HepG2 (cell line): ENCODE measurements around the gene C16orf87. TPM values are rescaled to one million over a fixed set of nuclear protein-coding genes. Genes with fewer than 3 reads are reported as not detected.
A peak's percentile ranks its signal among the peaks of the same experiment; 100 is the strongest.

Source experiments
- GLI4 ChIP-seq: sonication (generic); formaldehyde crosslinking; IDR thresholded peaks from 2 replicates; pipeline ENCODE4 v1.5.1; 2020; ENCODE audit warnings: missing genetic modification reagents, mild to moderate bottlenecking, moderate library complexity, borderline replicate concordance
- HDAC2 ChIP-seq: sonication (generic); formaldehyde crosslinking; IDR thresholded peaks from 2 replicates; pipeline ENCODE4 v1.4.0; 2020; ENCODE audit warnings: missing genetic modification reagents
- MIER3 ChIP-seq: IDR thresholded peaks from 2 replicates; pipeline ENCODE4 v1.6.1; 2016; ENCODE audit warnings: missing compliant biosample characterization, borderline replicate concordance
- NR2C2 ChIP-seq: sonication (generic); formaldehyde crosslinking; IDR thresholded peaks from 2 replicates; pipeline ENCODE4 v1.4.0; 2020; ENCODE audit warnings: missing genetic modification reagents, mild to moderate bottlenecking, moderate library complexity, borderline replicate concordance
- SOX6 ChIP-seq, 2 experiments: fragments of 450-650 bp in 1 of 2; sonication (generic) in 1 of 2; formaldehyde crosslinking in 1 of 2; IDR thresholded peaks; 2 replicates each; pipeline versions ENCODE4 v1.4.0 to v1.6.1; 2017 to 2020; ENCODE audit warnings: antibody characterized with exemption in 1 of 2, mild to moderate bottlenecking in 1 of 2, missing genetic modification reagents in 1 of 2
- YEATS2 ChIP-seq: sonication (generic); formaldehyde crosslinking; IDR thresholded peaks from 2 replicates; pipeline ENCODE4 v1.4.0; 2020; ENCODE audit warnings: missing genetic modification reagents, borderline replicate concordance
- ZNF17 ChIP-seq: sonication (generic); formaldehyde crosslinking; IDR thresholded peaks from 2 replicates; pipeline ENCODE4 v1.5.0; 2020; ENCODE audit warnings: mild to moderate bottlenecking, missing genetic modification reagents
- ZNF441 ChIP-seq: sonication (generic); formaldehyde crosslinking; IDR thresholded peaks from 2 replicates; pipeline ENCODE4 v1.7.0; 2021; ENCODE audit warnings: missing genetic modification reagents, borderline replicate concordance
- ZNF75D ChIP-seq: sonication (generic); formaldehyde crosslinking; IDR thresholded peaks from 2 replicates; pipeline ENCODE4 v1.8.1; 2023; ENCODE audit warnings: missing genetic modification reagents, mild to moderate bottlenecking, borderline replicate concordance
- polyA plus RNA-seq, 8 experiments: library from polyadenylated mRNA; depleted of rRNA in 3 of 8; stranded (reverse) in 7 of 8; unstranded in 1 of 8; fragments of >200 nt; fragmentation: Illumina TruSeq in 4 of 8; extraction: Trizol in 4 of 8; gene quantifications; 2 replicates each; pipeline versions ENCODE4 v1.2.1 to v1.2.3, GENCODE V29; 2011 to 2016; ENCODE audit warnings: low read depth in 4 of 8, missing spikeins in 1 of 8, mixed read lengths in 1 of 8; ENCODE audit not compliant: insufficient read depth in 1 of 8
- total RNA-seq, 5 experiments: library from RNA; depleted of rRNA; stranded (reverse); fragments of >200 nt; fragmentation: Illumina TruSeq; extraction: Trizol; gene quantifications; 2 replicates each; pipeline ENCODE4 v1.2.3, GENCODE V29; 2016; ENCODE audit warnings: low read depth in 1 of 5
- TF ChIP-seq, protein P1 (sequence below): sonication (generic); formaldehyde crosslinking; IDR thresholded peaks from 2 replicates; pipeline ENCODE4 v1.4.0; 2020; ENCODE audit warnings: missing genetic modification reagents
- TF ChIP-seq, protein P2 (sequence below): fragments of 450-650 bp; IDR thresholded peaks from 2 replicates; pipeline ENCODE4 v1.6.1; 2017
- TF ChIP-seq, protein P3 (sequence below): sonication (generic); formaldehyde crosslinking; IDR thresholded peaks from 2 replicates; pipeline ENCODE4 v1.5.1; 2020; ENCODE audit warnings: mild to moderate bottlenecking, missing genetic modification reagents, moderate library complexity
- TF ChIP-seq, protein P4 (sequence below): IDR thresholded peaks from 2 replicates; pipeline ENCODE4 v1.6.1; 2016; ENCODE audit warnings: low read depth, control low read depth

Gene C16orf87
- total and polyA plus RNA-seq, 2 of the 13 experiments (the other 11 are each of a cell fraction or from before 2014, with no cell fraction given): 8.6 to 19.5 TPM

DNA sequence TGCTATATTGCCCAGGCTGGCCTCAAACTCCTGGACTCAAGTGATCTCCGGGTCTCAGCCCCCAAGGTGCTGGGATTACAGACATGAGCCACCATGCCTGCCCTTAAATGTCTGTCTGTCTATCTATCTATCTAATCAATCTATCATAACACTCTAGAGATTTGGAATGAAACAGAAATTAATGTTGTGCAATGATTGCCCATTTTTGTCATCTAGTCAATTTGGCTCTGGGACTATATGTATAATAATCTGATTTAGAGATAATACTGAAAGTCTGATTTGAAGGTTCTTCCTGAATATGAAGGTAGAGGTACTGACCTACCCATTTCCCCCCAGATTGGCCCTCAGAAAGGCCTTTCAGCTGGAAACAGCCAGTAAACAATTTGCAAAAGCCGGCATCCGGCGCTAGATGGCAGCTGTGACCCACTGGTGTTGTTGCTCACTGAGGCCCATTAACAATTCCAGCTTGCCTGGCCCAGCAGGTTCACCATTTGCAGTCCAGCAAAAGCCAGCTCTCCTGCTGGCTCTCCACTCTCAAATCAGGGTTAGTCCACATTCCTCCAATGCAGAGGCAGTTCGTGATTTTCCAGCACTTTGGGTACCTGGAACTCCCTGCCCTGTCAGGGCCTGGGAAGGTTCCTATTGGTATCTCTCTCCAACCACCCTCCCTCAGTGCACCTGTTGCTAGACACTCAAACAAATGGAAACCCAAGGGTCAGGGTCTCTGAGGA, 22.9 kb upstream of the C16orf87 start (continued):
- TF ChIP-seq, protein P1, sequence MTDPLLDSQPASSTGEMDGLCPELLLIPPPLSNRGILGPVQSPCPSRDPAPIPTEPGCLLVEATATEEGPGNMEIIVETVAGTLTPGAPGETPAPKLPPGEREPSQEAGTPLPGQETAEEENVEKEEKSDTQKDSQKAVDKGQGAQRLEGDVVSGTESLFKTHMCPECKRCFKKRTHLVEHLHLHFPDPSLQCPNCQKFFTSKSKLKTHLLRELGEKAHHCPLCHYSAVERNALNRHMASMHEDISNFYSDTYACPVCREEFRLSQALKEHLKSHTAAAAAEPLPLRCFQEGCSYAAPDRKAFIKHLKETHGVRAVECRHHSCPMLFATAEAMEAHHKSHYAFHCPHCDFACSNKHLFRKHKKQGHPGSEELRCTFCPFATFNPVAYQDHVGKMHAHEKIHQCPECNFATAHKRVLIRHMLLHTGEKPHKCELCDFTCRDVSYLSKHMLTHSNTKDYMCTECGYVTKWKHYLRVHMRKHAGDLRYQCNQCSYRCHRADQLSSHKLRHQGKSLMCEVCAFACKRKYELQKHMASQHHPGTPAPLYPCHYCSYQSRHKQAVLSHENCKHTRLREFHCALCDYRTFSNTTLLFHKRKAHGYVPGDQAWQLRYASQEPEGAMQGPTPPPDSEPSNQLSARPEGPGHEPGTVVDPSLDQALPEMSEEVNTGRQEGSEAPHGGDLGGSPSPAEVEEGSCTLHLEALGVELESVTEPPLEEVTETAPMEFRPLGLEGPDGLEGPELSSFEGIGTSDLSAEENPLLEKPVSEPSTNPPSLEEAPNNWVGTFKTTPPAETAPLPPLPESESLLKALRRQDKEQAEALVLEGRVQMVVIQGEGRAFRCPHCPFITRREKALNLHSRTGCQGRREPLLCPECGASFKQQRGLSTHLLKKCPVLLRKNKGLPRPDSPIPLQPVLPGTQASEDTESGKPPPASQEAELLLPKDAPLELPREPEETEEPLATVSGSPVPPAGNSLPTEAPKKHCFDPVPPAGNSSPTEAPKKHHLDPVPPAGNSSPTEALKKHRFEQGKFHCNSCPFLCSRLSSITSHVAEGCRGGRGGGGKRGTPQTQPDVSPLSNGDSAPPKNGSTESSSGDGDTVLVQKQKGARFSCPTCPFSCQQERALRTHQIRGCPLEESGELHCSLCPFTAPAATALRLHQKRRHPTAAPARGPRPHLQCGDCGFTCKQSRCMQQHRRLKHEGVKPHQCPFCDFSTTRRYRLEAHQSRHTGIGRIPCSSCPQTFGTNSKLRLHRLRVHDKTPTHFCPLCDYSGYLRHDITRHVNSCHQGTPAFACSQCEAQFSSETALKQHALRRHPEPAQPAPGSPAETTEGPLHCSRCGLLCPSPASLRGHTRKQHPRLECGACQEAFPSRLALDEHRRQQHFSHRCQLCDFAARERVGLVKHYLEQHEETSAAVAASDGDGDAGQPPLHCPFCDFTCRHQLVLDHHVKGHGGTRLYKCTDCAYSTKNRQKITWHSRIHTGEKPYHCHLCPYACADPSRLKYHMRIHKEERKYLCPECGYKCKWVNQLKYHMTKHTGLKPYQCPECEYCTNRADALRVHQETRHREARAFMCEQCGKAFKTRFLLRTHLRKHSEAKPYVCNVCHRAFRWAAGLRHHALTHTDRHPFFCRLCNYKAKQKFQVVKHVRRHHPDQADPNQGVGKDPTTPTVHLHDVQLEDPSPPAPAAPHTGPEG (CRISPR knock-in tag): 0 out of 2 replicates have a peak, but pooled peaks have one; percentile 19
- TF ChIP-seq, protein P2, sequence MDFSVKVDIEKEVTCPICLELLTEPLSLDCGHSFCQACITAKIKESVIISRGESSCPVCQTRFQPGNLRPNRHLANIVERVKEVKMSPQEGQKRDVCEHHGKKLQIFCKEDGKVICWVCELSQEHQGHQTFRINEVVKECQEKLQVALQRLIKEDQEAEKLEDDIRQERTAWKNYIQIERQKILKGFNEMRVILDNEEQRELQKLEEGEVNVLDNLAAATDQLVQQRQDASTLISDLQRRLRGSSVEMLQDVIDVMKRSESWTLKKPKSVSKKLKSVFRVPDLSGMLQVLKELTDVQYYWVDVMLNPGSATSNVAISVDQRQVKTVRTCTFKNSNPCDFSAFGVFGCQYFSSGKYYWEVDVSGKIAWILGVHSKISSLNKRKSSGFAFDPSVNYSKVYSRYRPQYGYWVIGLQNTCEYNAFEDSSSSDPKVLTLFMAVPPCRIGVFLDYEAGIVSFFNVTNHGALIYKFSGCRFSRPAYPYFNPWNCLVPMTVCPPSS: no peak
- TF ChIP-seq ZNF75D (CRISPR knock-in tag): no peak
- no peak for TF ChIP-seq YEATS2 (CRISPR knock-in tag)
- TF ChIP-seq SOX6 (IDR thresholded peaks at IDR 0.05): no peak
- peak; percentile 66 for TF ChIP-seq SOX6 (CRISPR knock-in tag; IDR thresholded peaks at IDR 0.05)
- 0 out of 2 replicates have a peak, but pooled peaks have one; percentile 60 for TF ChIP-seq GLI4 (CRISPR knock-in tag)
- no peak for TF ChIP-seq ZNF441
- TF ChIP-seq, protein P3, sequence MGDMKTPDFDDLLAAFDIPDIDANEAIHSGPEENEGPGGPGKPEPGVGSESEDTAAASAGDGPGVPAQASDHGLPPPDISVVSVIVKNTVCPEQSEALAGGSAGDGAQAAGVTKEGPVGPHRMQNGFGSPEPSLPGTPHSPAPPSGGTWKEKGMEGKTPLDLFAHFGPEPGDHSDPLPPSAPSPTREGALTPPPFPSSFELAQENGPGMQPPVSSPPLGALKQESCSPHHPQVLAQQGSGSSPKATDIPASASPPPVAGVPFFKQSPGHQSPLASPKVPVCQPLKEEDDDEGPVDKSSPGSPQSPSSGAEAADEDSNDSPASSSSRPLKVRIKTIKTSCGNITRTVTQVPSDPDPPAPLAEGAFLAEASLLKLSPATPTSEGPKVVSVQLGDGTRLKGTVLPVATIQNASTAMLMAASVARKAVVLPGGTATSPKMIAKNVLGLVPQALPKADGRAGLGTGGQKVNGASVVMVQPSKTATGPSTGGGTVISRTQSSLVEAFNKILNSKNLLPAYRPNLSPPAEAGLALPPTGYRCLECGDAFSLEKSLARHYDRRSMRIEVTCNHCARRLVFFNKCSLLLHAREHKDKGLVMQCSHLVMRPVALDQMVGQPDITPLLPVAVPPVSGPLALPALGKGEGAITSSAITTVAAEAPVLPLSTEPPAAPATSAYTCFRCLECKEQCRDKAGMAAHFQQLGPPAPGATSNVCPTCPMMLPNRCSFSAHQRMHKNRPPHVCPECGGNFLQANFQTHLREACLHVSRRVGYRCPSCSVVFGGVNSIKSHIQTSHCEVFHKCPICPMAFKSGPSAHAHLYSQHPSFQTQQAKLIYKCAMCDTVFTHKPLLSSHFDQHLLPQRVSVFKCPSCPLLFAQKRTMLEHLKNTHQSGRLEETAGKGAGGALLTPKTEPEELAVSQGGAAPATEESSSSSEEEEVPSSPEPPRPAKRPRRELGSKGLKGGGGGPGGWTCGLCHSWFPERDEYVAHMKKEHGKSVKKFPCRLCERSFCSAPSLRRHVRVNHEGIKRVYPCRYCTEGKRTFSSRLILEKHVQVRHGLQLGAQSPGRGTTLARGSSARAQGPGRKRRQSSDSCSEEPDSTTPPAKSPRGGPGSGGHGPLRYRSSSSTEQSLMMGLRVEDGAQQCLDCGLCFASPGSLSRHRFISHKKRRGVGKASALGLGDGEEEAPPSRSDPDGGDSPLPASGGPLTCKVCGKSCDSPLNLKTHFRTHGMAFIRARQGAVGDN (CRISPR knock-in tag): peak; percentile 67
- TF ChIP-seq MIER3 (CRISPR knock-in tag): peak; percentile 46; the same call in 1 of the 2 replicates
- TF ChIP-seq, protein P4, sequence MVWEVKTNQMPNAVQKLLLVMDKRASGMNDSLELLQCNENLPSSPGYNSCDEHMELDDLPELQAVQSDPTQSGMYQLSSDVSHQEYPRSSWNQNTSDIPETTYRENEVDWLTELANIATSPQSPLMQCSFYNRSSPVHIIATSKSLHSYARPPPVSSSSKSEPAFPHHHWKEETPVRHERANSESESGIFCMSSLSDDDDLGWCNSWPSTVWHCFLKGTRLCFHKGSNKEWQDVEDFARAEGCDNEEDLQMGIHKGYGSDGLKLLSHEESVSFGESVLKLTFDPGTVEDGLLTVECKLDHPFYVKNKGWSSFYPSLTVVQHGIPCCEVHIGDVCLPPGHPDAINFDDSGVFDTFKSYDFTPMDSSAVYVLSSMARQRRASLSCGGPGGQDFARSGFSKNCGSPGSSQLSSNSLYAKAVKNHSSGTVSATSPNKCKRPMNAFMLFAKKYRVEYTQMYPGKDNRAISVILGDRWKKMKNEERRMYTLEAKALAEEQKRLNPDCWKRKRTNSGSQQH: peak; percentile 61; the same call in 1 of the 2 replicates
- TF ChIP-seq NR2C2: peak; percentile 57; the same call in 1 of the 2 replicates
- no peak for TF ChIP-seq ZNF17
- TF ChIP-seq HDAC2: peak; percentile 48; the same call in 1 of the 2 replicates
